ENCODE results near the gene GFAP.

The GFAP gene

GRCh38 chr17:44899074-44899782 is 16.1 kb downstream of the GFAP start, which contains the start of gene EFTUD2 (continued):
- no peak for TF ChIP-seq ZNF707 (tag by site-specific recombination; IDR thresholded peaks at IDR 0.05)
- TF ChIP-seq ZBTB26 (tag by site-specific recombination; optimal IDR thresholded peaks at IDR 0.05), result peak; percentile 80
- peak; percentile 81 for TF ChIP-seq KLF10 (tag by site-specific recombination; IDR thresholded peaks at IDR 0.05)
- peak; percentile 28; the same call in 1 of the 2 replicates for TF ChIP-seq ZBTB6 (tag by site-specific recombination; IDR thresholded peaks at IDR 0.05)
- TF ChIP-seq, protein P1, sequence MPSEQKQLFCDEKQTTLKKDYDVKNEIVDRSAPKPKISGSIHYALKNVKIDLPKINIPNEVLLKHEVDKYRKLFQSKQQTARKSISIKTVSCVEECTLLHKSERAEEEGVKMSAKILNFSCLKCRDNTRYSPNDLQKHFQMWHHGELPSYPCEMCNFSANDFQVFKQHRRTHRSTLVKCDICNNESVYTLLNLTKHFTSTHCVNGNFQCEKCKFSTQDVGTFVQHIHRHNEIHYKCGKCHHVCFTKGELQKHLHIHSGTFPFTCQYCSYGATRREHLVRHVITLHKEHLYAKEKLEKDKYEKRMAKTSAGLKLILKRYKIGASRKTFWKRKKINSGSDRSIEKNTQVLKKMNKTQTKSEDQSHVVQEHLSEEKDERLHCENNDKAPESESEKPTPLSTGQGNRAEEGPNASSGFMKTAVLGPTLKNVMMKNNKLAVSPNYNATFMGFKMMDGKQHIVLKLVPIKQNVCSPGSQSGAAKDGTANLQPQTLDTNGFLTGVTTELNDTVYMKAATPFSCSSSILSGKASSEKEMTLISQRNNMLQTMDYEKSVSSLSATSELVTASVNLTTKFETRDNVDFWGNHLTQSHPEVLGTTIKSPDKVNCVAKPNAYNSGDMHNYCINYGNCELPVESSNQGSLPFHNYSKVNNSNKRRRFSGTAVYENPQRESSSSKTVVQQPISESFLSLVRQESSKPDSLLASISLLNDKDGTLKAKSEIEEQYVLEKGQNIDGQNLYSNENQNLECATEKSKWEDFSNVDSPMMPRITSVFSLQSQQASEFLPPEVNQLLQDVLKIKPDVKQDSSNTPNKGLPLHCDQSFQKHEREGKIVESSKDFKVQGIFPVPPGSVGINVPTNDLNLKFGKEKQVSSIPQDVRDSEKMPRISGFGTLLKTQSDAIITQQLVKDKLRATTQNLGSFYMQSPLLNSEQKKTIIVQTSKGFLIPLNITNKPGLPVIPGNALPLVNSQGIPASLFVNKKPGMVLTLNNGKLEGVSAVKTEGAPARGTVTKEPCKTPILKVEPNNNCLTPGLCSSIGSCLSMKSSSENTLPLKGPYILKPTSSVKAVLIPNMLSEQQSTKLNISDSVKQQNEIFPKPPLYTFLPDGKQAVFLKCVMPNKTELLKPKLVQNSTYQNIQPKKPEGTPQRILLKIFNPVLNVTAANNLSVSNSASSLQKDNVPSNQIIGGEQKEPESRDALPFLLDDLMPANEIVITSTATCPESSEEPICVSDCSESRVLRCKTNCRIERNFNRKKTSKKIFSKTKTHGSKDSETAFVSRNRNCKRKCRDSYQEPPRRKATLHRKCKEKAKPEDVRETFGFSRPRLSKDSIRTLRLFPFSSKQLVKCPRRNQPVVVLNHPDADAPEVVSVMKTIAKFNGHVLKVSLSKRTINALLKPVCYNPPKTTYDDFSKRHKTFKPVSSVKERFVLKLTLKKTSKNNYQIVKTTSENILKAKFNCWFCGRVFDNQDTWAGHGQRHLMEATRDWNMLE (tag by site-specific recombination; conservative IDR thresholded peaks at IDR 0.05; ENCODE audit: low read depth), result peak; percentile 56
- TF ChIP-seq ZNF211 (tag by site-specific recombination; IDR thresholded peaks at IDR 0.05; ENCODE audit: low read depth), result no peak
- TF ChIP-seq ZNF777 (tag by site-specific recombination; IDR thresholded peaks at IDR 0.05; ENCODE audit: borderline replicate concordance), result no peak
- no peak; the same call in 1 of the 2 replicates for TF ChIP-seq FEZF1 (tag by site-specific recombination; IDR thresholded peaks at IDR 0.05)
- no peak for TF ChIP-seq ZNF157 (tag by site-specific recombination; IDR thresholded peaks at IDR 0.05)
- TF ChIP-seq ZSCAN16 (tag by site-specific recombination; IDR thresholded peaks at IDR 0.05), result no peak
- TF ChIP-seq ZNF571 (tag by site-specific recombination; IDR thresholded peaks at IDR 0.05), result no peak
- TF ChIP-seq ZBTB48 (tag by site-specific recombination; IDR thresholded peaks at IDR 0.05), result no peak
- TF ChIP-seq ZNF169 (tag by site-specific recombination; IDR thresholded peaks at IDR 0.05), result no peak
- TF ChIP-seq ZSCAN5A (tag by site-specific recombination; IDR thresholded peaks at IDR 0.05), result no peak; the same call in 1 of the 2 replicates
- TF ChIP-seq ZBTB11 (tag by site-specific recombination; conservative IDR thresholded peaks at IDR 0.05; ENCODE audit: low read depth), result peak; percentile 95
- TF ChIP-seq ZNF416 (tag by site-specific recombination; IDR thresholded peaks at IDR 0.05), result no peak
- no peak for TF ChIP-seq ZNF214 (tag by site-specific recombination; IDR thresholded peaks at IDR 0.05; ENCODE audit: borderline replicate concordance)
- TF ChIP-seq REPIN1 (tag by site-specific recombination; IDR thresholded peaks at IDR 0.05; ENCODE audit: low read depth), result no peak
- TF ChIP-seq ZNF121 (tag by site-specific recombination; IDR thresholded peaks at IDR 0.05), result no peak
- TF ChIP-seq ZNF692 (tag by site-specific recombination; IDR thresholded peaks at IDR 0.05), result peak; percentile 77; the same call in 1 of the 2 replicates
- no peak; the same call in 1 of the 2 replicates for TF ChIP-seq ZNF366 (tag by site-specific recombination; conservative IDR thresholded peaks at IDR 0.05)
- peak; percentile 90 for TF ChIP-seq GLIS2 (tag by site-specific recombination; IDR thresholded peaks at IDR 0.05)
- TF ChIP-seq, protein P2, sequence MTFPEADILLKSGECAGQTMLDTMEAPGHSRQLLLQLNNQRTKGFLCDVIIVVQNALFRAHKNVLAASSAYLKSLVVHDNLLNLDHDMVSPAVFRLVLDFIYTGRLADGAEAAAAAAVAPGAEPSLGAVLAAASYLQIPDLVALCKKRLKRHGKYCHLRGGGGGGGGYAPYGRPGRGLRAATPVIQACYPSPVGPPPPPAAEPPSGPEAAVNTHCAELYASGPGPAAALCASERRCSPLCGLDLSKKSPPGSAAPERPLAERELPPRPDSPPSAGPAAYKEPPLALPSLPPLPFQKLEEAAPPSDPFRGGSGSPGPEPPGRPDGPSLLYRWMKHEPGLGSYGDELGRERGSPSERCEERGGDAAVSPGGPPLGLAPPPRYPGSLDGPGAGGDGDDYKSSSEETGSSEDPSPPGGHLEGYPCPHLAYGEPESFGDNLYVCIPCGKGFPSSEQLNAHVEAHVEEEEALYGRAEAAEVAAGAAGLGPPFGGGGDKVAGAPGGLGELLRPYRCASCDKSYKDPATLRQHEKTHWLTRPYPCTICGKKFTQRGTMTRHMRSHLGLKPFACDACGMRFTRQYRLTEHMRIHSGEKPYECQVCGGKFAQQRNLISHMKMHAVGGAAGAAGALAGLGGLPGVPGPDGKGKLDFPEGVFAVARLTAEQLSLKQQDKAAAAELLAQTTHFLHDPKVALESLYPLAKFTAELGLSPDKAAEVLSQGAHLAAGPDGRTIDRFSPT (tag by site-specific recombination; IDR thresholded peaks at IDR 0.05), result peak; percentile 99

Data from HEK293 (cell line).